ENCODE measurements around the gene ZDHHC14. TPM values are rescaled to one million over a fixed set of nuclear protein-coding genes. Genes with fewer than 3 reads are reported as not detected.
A peak's percentile ranks its signal among the peaks of the same experiment; 100 is the strongest.

Gene ZDHHC14
- total RNA-seq, 1 donor from 2014 or later = 26.1 TPM

- H3K36me3 Mint-ChIP-seq (ENCODE audit: low read depth, unreplicated experiment) = peaks cover 14% of the 10 kb centered on the region
- peaks cover 3% of the 10 kb centered on the region for H3K27me3 Mint-ChIP-seq (ENCODE audit: unreplicated experiment)
- H3K9me3 Mint-ChIP-seq (ENCODE audit: unreplicated experiment) = no peaks in the 10 kb centered on the region
- no peak for DNase-seq (ENCODE audit: low spot score)
- no peak overlapping the region for H3K4me3 Mint-ChIP-seq (ENCODE audit: unreplicated experiment)
- H3K4me1 Mint-ChIP-seq (ENCODE audit: unreplicated experiment) = peaks cover 22% of the 10 kb centered on the region
- TF ChIP-seq, protein P1, sequence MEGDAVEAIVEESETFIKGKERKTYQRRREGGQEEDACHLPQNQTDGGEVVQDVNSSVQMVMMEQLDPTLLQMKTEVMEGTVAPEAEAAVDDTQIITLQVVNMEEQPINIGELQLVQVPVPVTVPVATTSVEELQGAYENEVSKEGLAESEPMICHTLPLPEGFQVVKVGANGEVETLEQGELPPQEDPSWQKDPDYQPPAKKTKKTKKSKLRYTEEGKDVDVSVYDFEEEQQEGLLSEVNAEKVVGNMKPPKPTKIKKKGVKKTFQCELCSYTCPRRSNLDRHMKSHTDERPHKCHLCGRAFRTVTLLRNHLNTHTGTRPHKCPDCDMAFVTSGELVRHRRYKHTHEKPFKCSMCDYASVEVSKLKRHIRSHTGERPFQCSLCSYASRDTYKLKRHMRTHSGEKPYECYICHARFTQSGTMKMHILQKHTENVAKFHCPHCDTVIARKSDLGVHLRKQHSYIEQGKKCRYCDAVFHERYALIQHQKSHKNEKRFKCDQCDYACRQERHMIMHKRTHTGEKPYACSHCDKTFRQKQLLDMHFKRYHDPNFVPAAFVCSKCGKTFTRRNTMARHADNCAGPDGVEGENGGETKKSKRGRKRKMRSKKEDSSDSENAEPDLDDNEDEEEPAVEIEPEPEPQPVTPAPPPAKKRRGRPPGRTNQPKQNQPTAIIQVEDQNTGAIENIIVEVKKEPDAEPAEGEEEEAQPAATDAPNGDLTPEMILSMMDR (IDR thresholded peaks at IDR 0.05; ENCODE audit: unreplicated experiment) = no peak
- no peak overlapping the region for H3K27ac Mint-ChIP-seq (ENCODE audit: unreplicated experiment)
Observed at GRCh38 chr6:157634546-157634945, 253.6 kb downstream of the ZDHHC14 start.

DNA sequence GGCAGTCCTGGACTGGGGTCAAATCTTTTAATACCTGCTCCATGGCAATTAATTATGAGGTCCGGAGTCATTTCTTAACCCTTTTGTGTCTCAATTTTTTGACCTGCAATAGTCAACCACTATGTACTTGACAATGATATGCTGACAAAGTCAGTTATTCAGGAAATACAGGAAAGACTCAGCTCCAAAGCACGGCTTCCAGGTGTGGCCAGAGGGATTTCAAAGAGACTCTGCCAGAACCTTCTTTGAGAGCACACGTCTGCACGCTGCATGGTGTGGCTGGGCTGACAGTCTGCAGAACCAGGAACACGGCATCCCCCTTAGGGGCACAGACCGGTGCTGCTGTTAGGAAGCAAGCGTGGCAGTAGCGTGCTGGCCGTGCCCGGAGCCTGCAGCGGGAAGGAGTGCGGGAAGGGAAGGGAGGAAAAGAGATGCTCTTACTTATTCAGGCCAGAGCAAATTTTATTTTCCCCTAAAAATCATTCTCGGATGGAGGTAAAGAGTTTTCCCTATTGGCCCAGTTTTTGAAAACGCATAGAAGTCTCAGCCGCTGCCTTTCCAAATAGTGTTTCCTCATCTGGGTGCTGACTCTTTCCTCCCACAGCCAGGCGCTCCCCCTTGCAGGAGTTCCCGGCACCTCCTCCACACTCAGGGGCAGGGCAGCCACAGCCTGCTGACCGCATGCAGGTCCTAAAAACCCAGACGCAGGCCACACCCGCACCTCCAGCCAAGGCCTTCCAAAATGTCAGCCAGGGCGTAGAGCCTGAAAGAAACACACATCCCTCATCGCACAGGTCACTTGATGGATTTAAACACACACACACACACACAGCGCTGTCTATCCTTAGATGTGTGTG is 254.6 kb downstream of the ZDHHC14 start:
- Mint-ChIP-seq H3K27me3 (ENCODE audit: unreplicated experiment) (peaks cover 3% of the 10 kb centered on the region), H3K4me3 (ENCODE audit: unreplicated experiment) (no peak overlapping the region), H3K4me1 (ENCODE audit: unreplicated experiment) (peaks cover 19% of the 10 kb centered on the region), H3K36me3 (ENCODE audit: low read depth, unreplicated experiment) (peaks cover 14% of the 10 kb centered on the region), H3K9me3 (ENCODE audit: unreplicated experiment) (no peaks in the 10 kb centered on the region), H3K27ac (ENCODE audit: unreplicated experiment) (no peak overlapping the region)
- TF ChIP-seq, protein P1 (IDR thresholded peaks at IDR 0.05; ENCODE audit: unreplicated experiment) = no peak
- DNase-seq (ENCODE audit: low spot score) = no peak

DNA sequence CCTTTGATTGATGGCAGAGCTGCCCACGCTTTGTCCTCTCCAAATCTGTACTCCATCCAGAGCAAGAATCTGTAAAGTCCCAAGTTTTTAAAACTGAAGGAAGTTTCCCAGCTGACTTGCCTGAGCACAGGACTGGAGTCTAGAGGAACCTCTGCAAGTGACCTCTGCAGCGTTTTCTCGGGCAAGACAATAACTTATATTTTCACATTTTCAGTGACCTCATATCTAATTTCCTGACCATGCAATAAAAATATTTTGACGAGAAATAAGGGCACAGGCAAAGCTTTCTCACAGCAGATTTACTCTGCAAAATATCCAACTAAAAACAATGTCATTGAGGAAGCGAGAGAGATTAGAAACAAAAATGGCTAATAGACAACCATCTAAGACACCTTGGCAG is 256.5 kb downstream of the ZDHHC14 start:
- DNase-seq (ENCODE audit: low spot score) = no peak
- TF ChIP-seq, protein P1 (IDR thresholded peaks at IDR 0.05; ENCODE audit: unreplicated experiment) = no peak
- H3K36me3 Mint-ChIP-seq (ENCODE audit: low read depth, unreplicated experiment) = peaks cover 17% of the 10 kb centered on the region
- no peak overlapping the region for H3K4me3 Mint-ChIP-seq (ENCODE audit: unreplicated experiment)
- peak overlapping the region; percentile 16 for H3K27ac Mint-ChIP-seq (ENCODE audit: unreplicated experiment)
- peaks cover 3% of the 10 kb centered on the region for H3K27me3 Mint-ChIP-seq (ENCODE audit: unreplicated experiment)
- no peaks in the 10 kb centered on the region for H3K9me3 Mint-ChIP-seq (ENCODE audit: unreplicated experiment)
- H3K4me1 Mint-ChIP-seq (ENCODE audit: unreplicated experiment) = peaks cover 23% of the 10 kb centered on the region

- Mint-ChIP-seq H3K27ac (ENCODE audit: unreplicated experiment) (peak overlapping the region; percentile 16), H3K4me3 (ENCODE audit: unreplicated experiment) (no peak overlapping the region), H3K27me3 (ENCODE audit: unreplicated experiment) (peaks cover 3% of the 10 kb centered on the region), H3K4me1 (ENCODE audit: unreplicated experiment) (peaks cover 23% of the 10 kb centered on the region), H3K36me3 (ENCODE audit: low read depth, unreplicated experiment) (peaks cover 17% of the 10 kb centered on the region), H3K9me3 (ENCODE audit: unreplicated experiment) (no peaks in the 10 kb centered on the region)
- TF ChIP-seq, protein P1 (IDR thresholded peaks at IDR 0.05; ENCODE audit: unreplicated experiment) = no peak
- DNase-seq (ENCODE audit: low spot score) = no peak
Observed at GRCh38 chr6:157637941-157638662, 257.1 kb downstream of the ZDHHC14 start.

DNA sequence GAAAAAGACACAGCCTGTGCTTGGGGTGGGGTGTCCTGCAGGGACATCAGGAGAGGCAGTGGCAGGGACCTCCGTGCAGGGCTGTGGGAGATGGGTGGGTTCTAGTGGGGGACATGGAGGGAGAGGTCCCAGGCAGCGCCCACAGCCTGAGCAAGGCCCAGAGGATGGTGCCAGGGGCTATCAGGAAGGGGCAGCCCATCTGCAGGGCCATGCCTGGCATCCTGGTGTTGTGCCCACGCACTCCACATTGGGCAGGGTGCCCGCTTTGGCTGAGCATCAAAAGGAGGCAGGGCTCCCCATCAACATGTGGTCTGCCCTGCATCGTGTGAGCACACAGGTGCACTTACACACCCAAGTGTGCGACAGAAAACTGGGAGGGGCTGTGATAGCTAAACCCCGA is 257.8 kb downstream of the ZDHHC14 start:
- H3K27me3 Mint-ChIP-seq (ENCODE audit: unreplicated experiment) = peaks cover 3% of the 10 kb centered on the region
- H3K36me3 Mint-ChIP-seq (ENCODE audit: low read depth, unreplicated experiment) = peaks cover 17% of the 10 kb centered on the region
- no peak overlapping the region for H3K4me3 Mint-ChIP-seq (ENCODE audit: unreplicated experiment)
- no peaks in the 10 kb centered on the region for H3K9me3 Mint-ChIP-seq (ENCODE audit: unreplicated experiment)
- DNase-seq (ENCODE audit: low spot score) = no peak
- H3K27ac Mint-ChIP-seq (ENCODE audit: unreplicated experiment) = no peak overlapping the region
- TF ChIP-seq, protein P1 (IDR thresholded peaks at IDR 0.05; ENCODE audit: unreplicated experiment) = no peak
- peaks cover 24% of the 10 kb centered on the region for H3K4me1 Mint-ChIP-seq (ENCODE audit: unreplicated experiment)
